WERI-Rb-1 (cell line): ENCODE data around the gene PHGDH.

ENCODE experiments used
- DNase-seq: peaks from one replicate; pipeline ENCODE4 v3.0.0-alpha.2; 2020
- H3K27ac ChIP-seq: fragments of 250-450 bp; sonication (Bioruptor Pico); 2 replicates; pipeline ENCODE4 v1.5.1; 2020; ENCODE audit warnings: mild to moderate bottlenecking, moderate library complexity
- H3K27me3 ChIP-seq: fragments of 250-450 bp; sonication (Bioruptor Pico); 2 replicates; pipeline ENCODE4 v1.5.1; 2021; ENCODE audit warnings: mild to moderate bottlenecking, low read depth, moderate library complexity; ENCODE audit not compliant: insufficient read depth, severe bottlenecking
- H3K36me3 ChIP-seq: fragments of 250-450 bp; sonication (Bioruptor Pico); 2 replicates; pipeline ENCODE4 v1.5.1; 2020; ENCODE audit warnings: mild to moderate bottlenecking, moderate library complexity
- H3K4me3 ChIP-seq: 2 replicates; pipeline ENCODE4 v1.5.1; 2011; ENCODE audit warnings: low read depth, mild to moderate bottlenecking, control low read depth, low read length
- H3K9me3 ChIP-seq: fragments of 250-450 bp; sonication (Bioruptor Pico); 2 replicates; pipeline ENCODE4 v1.5.1; 2021; ENCODE audit warnings: mild to moderate bottlenecking, moderate library complexity; ENCODE audit not compliant: severe bottlenecking
- CTCF ChIP-seq: IDR thresholded peaks from 2 replicates; pipeline ENCODE4 v1.5.1; 2011; ENCODE audit warnings: low read depth, mild to moderate bottlenecking, control low read depth, inconsistent platforms, low read length

The PHGDH gene

GRCh38 chr1:119712342-119713038 lies 756 bp downstream of the PHGDH start:
- Histone ChIP-seq H3K4me3 (peak overlapping the region; percentile 88), H3K9me3 (no peaks in the 10 kb centered on the region)
- no peak for TF ChIP-seq CTCF

GRCh38 chr1:119713039-119713748 lies 1.5 kb downstream of the PHGDH start:
- H3K27ac ChIP-seq: peak overlapping the region; percentile 79
- DNase-seq: peak; percentile 12
- no peaks in the 10 kb centered on the region for H3K9me3 ChIP-seq
- H3K27me3 ChIP-seq: no peaks in the 10 kb centered on the region
- H3K36me3 ChIP-seq: peaks cover 2% of the 10 kb centered on the region; the same call in 1 of the 2 replicates
- TF ChIP-seq CTCF: no peak
- H3K4me3 ChIP-seq: peak overlapping the region; percentile 88

More at GRCh38 chr1:119712342-119713038, 756 bp downstream of the PHGDH start:
- Histone ChIP-seq H3K36me3 (peaks cover 2% of the 10 kb centered on the region; the same call in 1 of the 2 replicates), H3K27me3 (no peaks in the 10 kb centered on the region), H3K27ac (peak overlapping the region; percentile 79)
- DNase-seq: peak; percentile 70

- Histone ChIP-seq H3K9me3 (no peaks in the 10 kb centered on the region), H3K36me3 (peaks cover 2% of the 10 kb centered on the region; the same call in 1 of the 2 replicates), H3K4me3 (no peak overlapping the region), H3K27ac (no peak overlapping the region), H3K27me3 (no peaks in the 10 kb centered on the region)
- no peak for DNase-seq
- no peak for TF ChIP-seq CTCF
Observed at GRCh38 chr1:119713749-119714456, 2.2 kb downstream of the PHGDH start.

GRCh38 chr1:119714583-119714982 lies 2.8 kb downstream of the PHGDH start:
- H3K27ac ChIP-seq: no peak overlapping the region
- no peaks in the 10 kb centered on the region for H3K9me3 ChIP-seq
- DNase-seq: no peak
- TF ChIP-seq CTCF: no peak
- no peak overlapping the region for H3K4me3 ChIP-seq
- H3K36me3 ChIP-seq: peaks cover 2% of the 10 kb centered on the region; the same call in 1 of the 2 replicates
- no peaks in the 10 kb centered on the region for H3K27me3 ChIP-seq

- Histone ChIP-seq H3K27me3 (no peaks in the 10 kb centered on the region), H3K9me3 (no peaks in the 10 kb centered on the region), H3K4me3 (no peak overlapping the region), H3K27ac (no peak overlapping the region), H3K36me3 (peaks cover 2% of the 10 kb centered on the region; the same call in 1 of the 2 replicates)
- TF ChIP-seq CTCF: no peak
- DNase-seq: no peak
Observed at GRCh38 chr1:119715542-119715941, 3.8 kb downstream of the PHGDH start.
